Fibroblast of lung (primary cell): ENCODE data around the gene ADARB1. TPM values are rescaled to one million over a fixed set of nuclear protein-coding genes. Genes with fewer than 3 reads are reported as not detected.

ENCODE experiments used
- DNase-seq, 2 donors: peaks; one replicate each; pipeline versions ENCODE4 v3.0.0 to v3.0.0-alpha.2; 2010; ENCODE audit warnings: low read depth in 2 of 2
- H2AFZ ChIP-seq: 2 replicates; pipeline ENCODE4 v1.5.1; 2012; ENCODE audit warnings: low read length, control low read depth, inconsistent platforms
- H3K27ac ChIP-seq: 2 replicates; pipeline ENCODE4 v1.5.1; 2011; ENCODE audit warnings: low read length, control low read depth; ENCODE audit not compliant: insufficient read depth
- H3K27me3 ChIP-seq: 2 replicates; pipeline ENCODE4 v1.5.1; 2011; ENCODE audit warnings: mild to moderate bottlenecking, low read length; ENCODE audit not compliant: control insufficient read depth, insufficient read depth
- H3K36me3 ChIP-seq: 2 replicates; pipeline ENCODE4 v1.5.1; 2011; ENCODE audit warnings: low read length; ENCODE audit not compliant: control insufficient read depth, insufficient read depth
- H3K4me1 ChIP-seq: 2 replicates; pipeline ENCODE4 v1.5.1; 2011; ENCODE audit warnings: low read length; ENCODE audit not compliant: control insufficient read depth, insufficient read depth; ENCODE audit errors: extremely low read depth
- H3K4me2 ChIP-seq: 2 replicates; pipeline ENCODE4 v1.5.1; 2011; ENCODE audit warnings: low read length, control low read depth; ENCODE audit not compliant: insufficient read depth; ENCODE audit errors: extremely low read depth
- H3K4me3 ChIP-seq, 4 experiments: fragments of 200-600 bp in 1 of 4; sonication (generic) in 1 of 4; replicated peaks in 1 of 4; 2 replicates each; pipeline ENCODE4 v1.5.1; 2011 to 2016; ENCODE audit warnings: low read length in 4 of 4, low read depth in 3 of 4, mild to moderate bottlenecking in 3 of 4, control low read depth in 2 of 4, inconsistent platforms in 1 of 4, mixed read lengths in 1 of 4; ENCODE audit not compliant: insufficient read depth in 1 of 4; ENCODE audit errors: control extremely low read depth in 1 of 4
- H3K79me2 ChIP-seq: 2 replicates; pipeline ENCODE4 v1.5.1; 2012; ENCODE audit warnings: mild to moderate bottlenecking, low read length, inconsistent platforms; ENCODE audit not compliant: control insufficient read depth, insufficient read depth
- H3K9ac ChIP-seq: 2 replicates; pipeline ENCODE4 v1.5.1; 2011; ENCODE audit warnings: mild to moderate bottlenecking, low read length, control low read depth; ENCODE audit not compliant: insufficient read depth
- H3K9me3 ChIP-seq: 2 replicates; pipeline ENCODE4 v1.5.1; 2012; ENCODE audit warnings: low read depth, low read length; ENCODE audit not compliant: control insufficient read depth, insufficient read depth
- H4K20me1 ChIP-seq: 2 replicates; pipeline ENCODE4 v1.5.1; 2011; ENCODE audit warnings: low read length; ENCODE audit not compliant: control insufficient read depth, insufficient read depth; ENCODE audit errors: extremely low read depth
- EZH2 ChIP-seq: IDR thresholded peaks from 2 replicates; pipeline ENCODE4 v1.5.1; 2012; ENCODE audit warnings: low read length, control low read depth, mild to moderate bottlenecking; ENCODE audit errors: missing control alignments
- polyA plus RNA-seq, 2 donors: library from polyadenylated mRNA; depleted of rRNA in 1 of 2; stranded (reverse) in 1 of 2; unstranded in 1 of 2; fragments of >200 nt; gene quantifications; 2 replicates each; pipeline ENCODE4 v1.2.1, GENCODE V29; 2011 to 2012; ENCODE audit warnings: missing spikeins in 1 of 2
- total RNA-seq: library from RNA; depleted of rRNA; stranded (reverse); fragments of >200 nt; gene quantifications from 2 replicates; pipeline ENCODE4 v1.2.1, GENCODE V29; 2014
- TF ChIP-seq, protein P1 (sequence below), 2 donors: IDR thresholded peaks in 1 of 2; conservative IDR thresholded peaks in 1 of 2; 1 replicate in 1 of 2; 2 replicates in 1 of 2; pipeline ENCODE4 v1.5.1; 2011 to 2012; ENCODE audit warnings: low read length in 2 of 2, control low read depth in 1 of 2, inconsistent platforms in 1 of 2, low read depth in 1 of 2, mild to moderate bottlenecking in 1 of 2

Gene ADARB1
- total and polyA plus RNA-seq, 2 donors (not counting 1 experiment from before 2014, with no cell fraction given), result 20.2 to 25.3 TPM

DNA sequence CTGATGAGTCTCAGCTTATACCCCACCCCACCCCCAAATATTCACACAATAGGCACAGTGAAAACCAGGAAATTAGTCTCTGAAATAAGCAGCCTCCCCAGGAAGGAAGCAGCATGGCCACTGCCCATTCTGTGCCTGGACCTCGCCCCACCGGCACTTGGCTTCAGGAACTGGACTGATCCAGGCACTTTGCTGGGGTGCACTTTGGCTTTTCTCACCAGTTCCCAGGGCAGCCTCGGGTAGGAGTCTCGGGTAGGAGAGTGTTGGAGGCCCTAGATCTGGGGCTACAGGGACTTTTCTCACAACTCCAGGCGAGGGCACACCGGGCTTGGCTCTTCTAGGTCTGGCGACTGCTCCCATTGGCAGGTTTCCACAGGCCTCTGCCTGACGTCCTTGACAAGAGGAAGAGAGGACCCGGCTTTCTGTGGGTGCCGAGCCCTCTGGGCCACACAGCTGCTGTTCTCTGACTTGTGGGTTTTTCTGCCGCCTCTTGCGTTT lies 18.7 kb downstream of the ADARB1 start:
- H3K4me1 ChIP-seq, result no peaks in the 10 kb centered on the region
- no peak overlapping the region for H3K27ac ChIP-seq
- no peak overlapping the region for H3K4me3 ChIP-seq
- TF ChIP-seq EZH2, result no peak
- TF ChIP-seq, protein P1, sequence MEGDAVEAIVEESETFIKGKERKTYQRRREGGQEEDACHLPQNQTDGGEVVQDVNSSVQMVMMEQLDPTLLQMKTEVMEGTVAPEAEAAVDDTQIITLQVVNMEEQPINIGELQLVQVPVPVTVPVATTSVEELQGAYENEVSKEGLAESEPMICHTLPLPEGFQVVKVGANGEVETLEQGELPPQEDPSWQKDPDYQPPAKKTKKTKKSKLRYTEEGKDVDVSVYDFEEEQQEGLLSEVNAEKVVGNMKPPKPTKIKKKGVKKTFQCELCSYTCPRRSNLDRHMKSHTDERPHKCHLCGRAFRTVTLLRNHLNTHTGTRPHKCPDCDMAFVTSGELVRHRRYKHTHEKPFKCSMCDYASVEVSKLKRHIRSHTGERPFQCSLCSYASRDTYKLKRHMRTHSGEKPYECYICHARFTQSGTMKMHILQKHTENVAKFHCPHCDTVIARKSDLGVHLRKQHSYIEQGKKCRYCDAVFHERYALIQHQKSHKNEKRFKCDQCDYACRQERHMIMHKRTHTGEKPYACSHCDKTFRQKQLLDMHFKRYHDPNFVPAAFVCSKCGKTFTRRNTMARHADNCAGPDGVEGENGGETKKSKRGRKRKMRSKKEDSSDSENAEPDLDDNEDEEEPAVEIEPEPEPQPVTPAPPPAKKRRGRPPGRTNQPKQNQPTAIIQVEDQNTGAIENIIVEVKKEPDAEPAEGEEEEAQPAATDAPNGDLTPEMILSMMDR (conservative IDR thresholded peaks at IDR 0.05 in 1 of 2, IDR thresholded peaks at IDR 0.05 in 1 of 2; ENCODE audit: low read depth in 1 of 2, low read length in 2 of 2), result no peak
- H2AFZ ChIP-seq, result no peak overlapping the region
- H3K36me3 ChIP-seq, result no peaks in the 10 kb centered on the region
- H3K9me3 ChIP-seq, result no peaks in the 10 kb centered on the region
- H3K9ac ChIP-seq, result no peak overlapping the region
- no peak overlapping the region for H3K4me2 ChIP-seq
- peaks cover 2% of the 10 kb centered on the region for H3K79me2 ChIP-seq
- no peaks in the 10 kb centered on the region for H4K20me1 ChIP-seq
- no peak for DNase-seq
- no peaks in the 10 kb centered on the region for H3K27me3 ChIP-seq

DNA sequence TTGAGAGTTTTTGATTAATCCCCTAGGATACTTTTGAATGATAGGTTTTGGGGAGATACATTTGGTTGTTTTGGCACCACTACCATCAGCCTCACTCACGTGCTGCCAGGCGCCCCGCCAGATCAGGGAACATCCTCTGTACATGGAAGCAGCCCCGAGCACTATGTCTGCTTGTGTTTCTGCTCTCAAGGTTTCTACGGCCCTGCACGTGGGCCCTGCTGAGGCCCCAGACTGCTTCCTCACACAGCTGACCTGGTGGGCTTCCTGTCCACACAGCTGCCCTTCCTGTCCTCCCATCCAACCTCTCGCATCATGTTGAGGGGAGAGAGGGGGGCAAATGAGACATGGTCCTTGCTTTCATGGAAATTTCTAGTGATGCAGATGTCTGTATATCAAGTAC lies 20.0 kb downstream of the ADARB1 start:
- no peaks in the 10 kb centered on the region for H4K20me1 ChIP-seq
- H3K27ac ChIP-seq, result no peak overlapping the region

DNA sequence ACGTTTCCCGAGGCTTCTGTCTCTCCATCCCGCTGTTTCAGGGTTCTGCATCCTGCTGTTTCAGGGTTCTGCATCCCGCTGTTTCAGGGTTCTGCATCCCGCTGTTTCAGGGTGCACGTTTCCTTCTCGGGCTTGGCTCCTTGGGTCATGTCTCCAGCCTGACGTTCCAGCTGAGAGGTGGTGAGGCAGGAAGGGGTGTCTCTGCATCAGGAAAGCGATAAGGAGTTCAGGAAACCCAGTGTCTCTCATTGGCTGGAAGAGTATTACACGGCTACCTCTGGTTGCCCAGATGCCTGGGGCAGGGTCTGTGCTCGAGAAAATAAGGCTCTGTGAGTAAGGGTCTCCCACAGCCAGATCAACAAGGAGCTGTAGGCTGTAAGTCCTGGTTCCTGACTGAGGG lies 21.1 kb downstream of the ADARB1 start:
- H3K4me1 ChIP-seq, result no peaks in the 10 kb centered on the region
- H3K9ac ChIP-seq, result no peak overlapping the region
- no peaks in the 10 kb centered on the region for H3K27me3 ChIP-seq
- no peak overlapping the region for H3K4me3 ChIP-seq
- H3K9me3 ChIP-seq, result no peaks in the 10 kb centered on the region
- H4K20me1 ChIP-seq, result no peaks in the 10 kb centered on the region
- H2AFZ ChIP-seq, result no peak overlapping the region
- peaks cover 2% of the 10 kb centered on the region for H3K79me2 ChIP-seq
- no peak for DNase-seq
- no peaks in the 10 kb centered on the region for H3K36me3 ChIP-seq
- no peak overlapping the region for H3K27ac ChIP-seq
- H3K4me2 ChIP-seq, result no peak overlapping the region
- TF ChIP-seq, protein P1 (conservative IDR thresholded peaks at IDR 0.05 in 1 of 2, IDR thresholded peaks at IDR 0.05 in 1 of 2; ENCODE audit: low read depth in 1 of 2, low read length in 2 of 2), result no peak
- TF ChIP-seq EZH2, result no peak

More for the DNA sequence above, 20.0 kb downstream of the ADARB1 start:
- no peak for DNase-seq
- Histone ChIP-seq H3K79me2 (peaks cover 2% of the 10 kb centered on the region), H3K9me3 (no peaks in the 10 kb centered on the region), H3K27me3 (no peaks in the 10 kb centered on the region), H3K4me3 (no peak overlapping the region), H2AFZ (no peak overlapping the region), H3K36me3 (no peaks in the 10 kb centered on the region), H3K4me1 (no peaks in the 10 kb centered on the region), H3K4me2 (no peak overlapping the region), H3K9ac (no peak overlapping the region)
- TF ChIP-seq, protein P1 (conservative IDR thresholded peaks at IDR 0.05 in 1 of 2, IDR thresholded peaks at IDR 0.05 in 1 of 2; ENCODE audit: low read depth in 1 of 2, low read length in 2 of 2), result no peak
- TF ChIP-seq EZH2, result no peak
